ENCODE measurements around the gene FBXL22.

GRCh38 chr15:63595065-63595464 lies 2.1 kb upstream of the FBXL22 start:
- TF ChIP-seq CTCF (conservative IDR thresholded peaks at IDR 0.05; ENCODE audit: low read depth, low read length) (no peak), EZH2phosphoT487 (IDR thresholded peaks at IDR 0.05; ENCODE audit: borderline replicate concordance, low read length) (no peak)

All from PC-3 (cell line).